Aorta (tissue), 5 donors: ENCODE results near the gene KCNJ10. TPM values are rescaled to one million over a fixed set of nuclear protein-coding genes. Genes with fewer than 3 reads are reported as not detected.

Experiments used
- ATAC-seq: fragments of 200-7000 bp; cut with Tn5 transposase; one replicate; pipeline ENCODE4 v1.9.1; 2022; ENCODE audit warnings: moderate library complexity; ENCODE audit not compliant: low FRiP score
- DNase-seq, 2 donors: peaks; one replicate each; pipeline ENCODE4 v3.0.0-alpha.2; 2020
- H3K27ac ChIP-seq, 2 donors: one replicate each; pipeline ENCODE4 v1.5.1; 2013; ENCODE audit warnings: low read length in 2 of 2, mild to moderate bottlenecking in 2 of 2, moderate library complexity in 2 of 2, control low read depth in 1 of 2, inconsistent platforms in 1 of 2, low read depth in 1 of 2
- H3K27me3 ChIP-seq, 2 donors: one replicate each; pipeline ENCODE4 v1.6.1; 2013; ENCODE audit warnings: control low read depth in 1 of 2, low read length in 1 of 2, mild to moderate bottlenecking in 1 of 2, moderate library complexity in 1 of 2; ENCODE audit not compliant: insufficient read depth in 2 of 2, control insufficient read depth in 1 of 2
- H3K36me3 ChIP-seq, 2 donors: one replicate each; pipeline ENCODE4 v1.6.1; 2013; ENCODE audit warnings: control low read depth in 1 of 2, low read length in 1 of 2, mild to moderate bottlenecking in 1 of 2; ENCODE audit not compliant: insufficient read depth in 2 of 2, control insufficient read depth in 1 of 2
- H3K4me1 ChIP-seq, 2 donors: one replicate each; pipeline ENCODE4 v1.6.1; 2013; ENCODE audit warnings: low read length in 2 of 2, control low read depth in 1 of 2, mild to moderate bottlenecking in 1 of 2, moderate library complexity in 1 of 2; ENCODE audit not compliant: insufficient read depth in 2 of 2, control insufficient read depth in 1 of 2
- H3K4me3 ChIP-seq, 2 donors: one replicate each; pipeline ENCODE4 v1.5.1; 2013; ENCODE audit warnings: low read length in 2 of 2, control low read depth in 1 of 2, mild to moderate bottlenecking in 1 of 2
- H3K9me3 ChIP-seq: one replicate; pipeline ENCODE4 v1.6.1; 2013; ENCODE audit warnings: mild to moderate bottlenecking, low read length; ENCODE audit not compliant: control insufficient read depth
- WGBS, 2 donors: extraction: QIAGEN DNeasy Blood & Tissue Kit; methylation state at CpG; one replicate each; pipeline ENCODE4 v1.1.7; 2013; 5-methylcytosine and 5-hydroxymethylcytosine counted together
- intact Hi-C, 2 donors: fragments of 100-400 bp; cut with DNase I; formaldehyde crosslinking; loops; one replicate each; pipeline versions ENCODE4 v1.14.2 to v1.15.0; 2022
- long read RNA-seq, 2 donors: library from polyadenylated mRNA; unstranded; transcript quantifications; one replicate each; pipeline ENCODE4 v2.0.0, GENCODE V29; 2020 to 2021
- polyA plus RNA-seq, 2 donors: library from polyadenylated mRNA; stranded (reverse); fragments of 200-250 nt; gene quantifications; one replicate each; pipeline ENCODE4 v1.2.3, GENCODE V29; 2013
- total RNA-seq, 2 donors: library from RNA; stranded (reverse); fragmentation: NEBNext Ultra II Directional; extraction: Animal tissue kit (Norgen Biotek cat#: 25700); gene quantifications; one replicate each; pipeline ENCODE4 v1.2.1, GENCODE V29; 2021
- donor health status: healthy with polysubstance abuse.
- donor health status: Bipolar disorder and iron deficiency.
- donor health status: DM: no; HTN: no; CAD: no.
- donor health status: DM: no; HTN: no; CAD: no.
- donor health status: DM: yes; HTN: yes; CAD: no.

KCNJ10 gene
- total RNA-seq (under 1 TPM; 0.10 to 0.24 TPM), polyA plus RNA-seq (under 1 TPM in 1 of 2 donors, not detected in 1; 0.63 TPM)
- long read RNA-seq, donor 1, partial matches to known transcripts = 0 of 1 reads
- long read RNA-seq, donor 1, other reads (novel, unspliced or antisense) = 1 of 1 reads
- long read RNA-seq, donor 2, partial matches to known transcripts = 0 of 3 reads
- long read RNA-seq, donor 2, other reads (novel, unspliced or antisense) = 3 of 3 reads

- no peaks in the 10 kb centered on the region for H3K4me1 ChIP-seq
- H3K4me3 ChIP-seq = peak within 1 kb of the TSS; percentile 57
- intact Hi-C loops = no loop called here
- ATAC-seq = no peak
- H3K36me3 ChIP-seq = no peaks in the 10 kb centered on the region
- H3K27ac ChIP-seq = no peak within 1 kb of the TSS
- DNase-seq = peak in 1 of 2 donors; percentile 78
- WGBS, 2 donors = 12 to 16% methylated on average over 22 to 32 of the region's 32 CpGs
- no peaks in the 10 kb centered on the region for H3K9me3 ChIP-seq
- no peaks in the 10 kb centered on the region for H3K27me3 ChIP-seq
Observed at GRCh38 chr1:160069460-160070231, at the start of gene KCNJ10. Gene KCNJ10 (minus strand): TSS chr1:160070160. CDS start chr1:160042532, 27,628 bp downstream.

- no peak overlapping the region for H3K4me3 ChIP-seq
Observed at GRCh38 chr1:160118928-160119327, 49.0 kb upstream of the KCNJ10 start.

GRCh38 chr1:160117709-160118183 is 47.8 kb upstream of the KCNJ10 start:
- Histone ChIP-seq H3K27me3 (no peaks in the 10 kb centered on the region), H3K36me3 (no peaks in the 10 kb centered on the region), H3K4me3 (peak overlapping the region; percentile 6 to 72), H3K9me3 (no peaks in the 10 kb centered on the region), H3K27ac (peak overlapping the region in 1 of 2 donors; percentile 66), H3K4me1 (no peaks in the 10 kb centered on the region)
- intact Hi-C loops = loop anchor here in 1 of 2 donors (5.0 kb wide), 2 partner anchors 35 to 75 kb away; partner anchors contain the start of genes ATP1A4 and CASQ1
- WGBS, 2 donors = 0 to 5% methylated on average over 8 of the region's 8 CpGs
- ATAC-seq = peak; percentile 52
- no peak for DNase-seq

More at GRCh38 chr1:160118928-160119327, 49.0 kb upstream of the KCNJ10 start:
- no peak for ATAC-seq
- H3K36me3 ChIP-seq = no peaks in the 10 kb centered on the region
- intact Hi-C loops = loop anchor here in 1 of 2 donors (5.0 kb wide), 2 partner anchors 33 to 73 kb away; partner anchors contain the start of genes ATP1A4 and CASQ1
- H3K9me3 ChIP-seq = no peaks in the 10 kb centered on the region
- H3K27ac ChIP-seq = no peak overlapping the region
- DNase-seq = no peak
- no peaks in the 10 kb centered on the region for H3K4me1 ChIP-seq
- WGBS, 2 donors = 86 to 88% methylated on average over 3 of the region's 3 CpGs
- no peaks in the 10 kb centered on the region for H3K27me3 ChIP-seq

GRCh38 chr1:160117300-160117699 is 47.3 kb upstream of the KCNJ10 start:
- WGBS, 2 donors = 0 to 2% methylated on average over 1 of the region's 1 CpG
- Histone ChIP-seq H3K4me3 (peak overlapping the region; percentile 6 to 72), H3K9me3 (no peaks in the 10 kb centered on the region), H3K27me3 (no peaks in the 10 kb centered on the region), H3K27ac (peak overlapping the region in 1 of 2 donors; percentile 81), H3K4me1 (no peaks in the 10 kb centered on the region), H3K36me3 (no peaks in the 10 kb centered on the region)
- no peak for DNase-seq
- ATAC-seq = no peak
- intact Hi-C loops = loop anchor here in 1 of 2 donors (5.0 kb wide), 2 partner anchors 35 to 75 kb away; partner anchors contain the start of genes ATP1A4 and CASQ1

DNA sequence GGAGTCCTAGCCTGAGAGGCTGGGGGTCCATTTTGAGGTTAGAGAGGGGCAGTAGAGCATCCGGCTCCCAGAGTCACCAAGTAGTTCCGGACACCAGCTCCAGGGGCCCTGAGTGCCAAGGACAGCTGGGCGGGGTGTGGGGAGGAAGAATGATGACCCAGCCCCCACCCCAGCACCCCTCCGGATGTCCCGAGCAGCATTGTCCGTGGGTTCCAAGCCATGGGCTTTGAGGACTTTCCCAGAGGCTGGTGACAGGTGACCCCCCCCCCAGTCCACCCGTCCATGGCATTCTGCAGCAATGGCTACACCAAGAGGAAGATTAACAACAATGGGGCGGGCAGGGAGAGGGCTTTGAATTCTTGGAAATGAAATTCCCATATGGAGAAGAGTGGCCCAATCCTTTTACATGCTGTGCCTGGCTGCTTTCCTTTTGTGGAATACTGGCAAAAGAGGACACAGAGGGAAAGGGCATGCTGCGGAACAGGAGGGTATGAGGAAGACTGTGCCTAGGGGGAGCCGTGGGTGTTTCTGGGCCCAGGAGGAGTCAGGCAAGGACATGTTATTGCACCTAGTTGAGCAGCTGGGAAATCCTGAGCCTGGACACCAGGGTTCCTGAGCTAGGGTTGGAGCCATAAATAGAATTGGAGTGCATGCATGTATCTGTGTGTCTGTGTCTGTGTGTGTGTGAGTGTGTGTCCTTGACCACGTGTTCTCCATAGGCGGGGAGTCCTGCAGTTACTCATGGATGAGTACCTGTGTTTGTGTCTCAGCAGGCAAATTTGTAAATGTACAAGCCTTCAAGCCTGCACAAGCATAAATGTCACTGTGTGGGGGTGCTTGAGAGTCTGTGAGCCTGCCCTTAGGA is 46.6 kb upstream of the KCNJ10 start:
- 7 to 8% methylated on average over 12 of the region's 12 CpGs for WGBS, 2 donors
- peak overlapping the region; percentile 15 to 81 for H3K27ac ChIP-seq
- ATAC-seq = peak; percentile 16

DNA sequence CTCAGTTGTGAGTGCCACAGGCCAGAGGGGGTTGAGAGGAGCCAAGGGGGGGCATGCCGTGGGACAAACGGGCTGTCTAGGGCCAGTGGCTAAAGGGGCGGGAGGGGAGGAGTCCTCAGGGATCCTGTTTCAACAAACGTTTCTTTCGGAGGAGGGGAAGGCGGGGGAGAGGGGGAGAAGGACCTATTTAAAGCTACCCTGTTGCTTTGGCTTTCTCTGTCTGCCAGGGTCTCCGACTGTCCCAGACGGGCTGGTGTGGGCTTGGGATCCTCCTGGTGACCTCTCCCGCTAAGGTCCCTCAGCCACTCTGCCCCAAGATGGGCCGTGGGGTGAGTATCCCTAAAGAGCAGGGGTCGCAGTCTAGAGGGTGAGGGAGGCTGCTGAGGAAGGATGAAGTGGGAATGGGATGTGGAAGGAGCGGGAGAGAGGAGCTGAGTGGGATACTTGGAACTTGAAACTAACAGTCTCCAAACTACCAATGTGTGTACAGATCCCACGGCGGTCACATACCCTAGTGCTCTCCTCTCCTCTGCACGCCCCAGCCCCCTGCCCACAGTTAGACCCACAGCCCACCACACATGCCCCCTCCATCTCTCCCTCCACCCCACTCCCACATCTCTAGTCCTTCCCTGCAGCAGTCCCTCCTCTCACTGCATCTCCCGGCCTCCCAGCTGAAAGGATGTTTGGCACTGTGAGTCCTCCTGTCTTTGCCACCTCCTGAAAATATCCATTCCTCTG is 45.8 kb upstream of the KCNJ10 start, which contains the start of gene ATP1A2:
ATP1A2 (plus strand) TSS at position 215 of the 738 bp plus-strand sequence; CDS start at position 318, 103 bp downstream.
- ATAC-seq (peak; percentile 70), DNase-seq (no peak)
- Histone ChIP-seq H3K27ac (peak within 1 kb of the TSS; percentile 63 to 81), H3K36me3 (no peaks in the 10 kb centered on the region), H3K9me3 (no peaks in the 10 kb centered on the region), H3K4me3 (peak within 1 kb of the TSS; percentile 1 to 72), H3K4me1 (no peaks in the 10 kb centered on the region), H3K27me3 (no peaks in the 10 kb centered on the region)
- intact Hi-C loops = loop anchor here in 1 of 2 donors (5.0 kb wide), 2 partner anchors 37 to 77 kb away; partner anchors contain the start of genes ATP1A4 and CASQ1
- 3 to 6% methylated on average over 15 to 16 of the region's 16 CpGs for WGBS, 2 donors

More for the DNA sequence above, 46.6 kb upstream of the KCNJ10 start:
- Histone ChIP-seq H3K36me3 (no peaks in the 10 kb centered on the region), H3K9me3 (no peaks in the 10 kb centered on the region), H3K4me1 (no peaks in the 10 kb centered on the region), H3K27me3 (no peaks in the 10 kb centered on the region), H3K4me3 (peak overlapping the region; percentile 1 to 72)
- intact Hi-C loops = loop anchor here in 1 of 2 donors (5.0 kb wide), 2 partner anchors 36 to 76 kb away; partner anchors contain the start of genes ATP1A4 and CASQ1
- no peak for DNase-seq

DNA sequence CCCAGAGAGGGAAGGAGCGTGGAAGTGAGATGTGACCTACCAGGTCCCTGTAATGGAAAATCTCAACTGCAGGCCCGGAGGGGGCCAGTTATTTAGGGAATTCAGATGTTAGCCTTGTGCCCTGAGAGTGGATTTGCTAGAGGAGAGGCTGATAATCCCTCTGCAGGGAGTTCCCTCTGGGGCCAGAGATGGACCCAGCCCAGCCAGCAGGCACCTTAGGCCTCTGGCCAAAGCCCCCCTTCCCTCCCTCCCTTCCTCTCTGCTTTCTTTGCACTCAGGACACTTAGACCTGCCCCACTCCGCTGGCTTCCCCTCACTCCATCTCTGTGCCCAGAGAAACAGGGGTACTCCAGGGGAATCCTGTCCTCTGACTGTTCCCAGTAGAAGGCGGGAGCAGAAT is 44.1 kb upstream of the KCNJ10 start:
- DNase-seq (no peak), ATAC-seq (peak; percentile 1)
- intact Hi-C loops = no loop called here
- Histone ChIP-seq H3K36me3 (no peaks in the 10 kb centered on the region), H3K4me1 (no peaks in the 10 kb centered on the region), H3K27me3 (no peaks in the 10 kb centered on the region), H3K4me3 (no peak overlapping the region), H3K9me3 (no peaks in the 10 kb centered on the region), H3K27ac (peak overlapping the region; percentile 55 to 63)
- WGBS, 2 donors = 14 to 17% methylated on average over 4 of the region's 4 CpGs
